HepG2 (cell line): ENCODE measurements around the gene LSM14B. TPM values are rescaled to one million over a fixed set of nuclear protein-coding genes. Genes with fewer than 3 reads are reported as not detected.

ENCODE experiments used
- ATF7-NPFF ChIP-seq: sonication (generic); formaldehyde crosslinking; IDR thresholded peaks from 2 replicates; pipeline ENCODE4 v1.8.1; 2023; ENCODE audit warnings: mild to moderate bottlenecking, low read depth, missing genetic modification reagents, moderate library complexity
- CBX2 ChIP-seq, 2 experiments: fragments of 200-600 bp in 1 of 2; sonication (generic); formaldehyde crosslinking in 1 of 2; IDR thresholded peaks; 2 replicates each; pipeline versions ENCODE4 v1.7.0 to v1.8.1; 2018 to 2022; ENCODE audit warnings: low read depth in 2 of 2, low read length in 1 of 2, mild to moderate bottlenecking in 1 of 2, missing genetic modification reagents in 1 of 2
- CHCHD3 ChIP-seq: sonication (generic); formaldehyde crosslinking; IDR thresholded peaks from 2 replicates; pipeline ENCODE4 v1.8.0; 2022; ENCODE audit warnings: mild to moderate bottlenecking, missing genetic modification reagents, moderate library complexity
- DR1 ChIP-seq: sonication (generic); formaldehyde crosslinking; IDR thresholded peaks from 2 replicates; pipeline ENCODE4 v1.8.0; 2021; ENCODE audit warnings: mild to moderate bottlenecking, missing genetic modification reagents, inconsistent platforms
- HOXD1 ChIP-seq: sonication (generic); formaldehyde crosslinking; IDR thresholded peaks from 2 replicates; pipeline ENCODE4 v1.5.0; 2020; ENCODE audit warnings: missing genetic modification reagents
- MLLT10 ChIP-seq: sonication (generic); formaldehyde crosslinking; IDR thresholded peaks from 2 replicates; pipeline ENCODE4 v1.4.0; 2020; ENCODE audit warnings: missing genetic modification reagents
- SALL1 ChIP-seq: sonication (generic); formaldehyde crosslinking; IDR thresholded peaks from 2 replicates; pipeline ENCODE4 v1.8.0; 2022; ENCODE audit warnings: mild to moderate bottlenecking, missing genetic modification reagents
- SRF ChIP-seq: IDR thresholded peaks from 2 replicates; pipeline ENCODE4 v1.6.1; 2011; ENCODE audit warnings: mild to moderate bottlenecking, low read depth, low read length, moderate library complexity
- TCF7L2 ChIP-seq: IDR thresholded peaks from 2 replicates; pipeline ENCODE4 v1.6.1; 2011; ENCODE audit warnings: mild to moderate bottlenecking, low read depth, low read length, moderate library complexity
- TEAD2 ChIP-seq: sonication (generic); formaldehyde crosslinking; IDR thresholded peaks from 2 replicates; pipeline ENCODE4 v1.9.0; 2021; ENCODE audit warnings: missing genetic modification reagents
- ZC3H13 ChIP-seq: sonication (generic); formaldehyde crosslinking; IDR thresholded peaks from 2 replicates; pipeline ENCODE4 v1.8.1; 2023; ENCODE audit warnings: mild to moderate bottlenecking, missing genetic modification reagents, moderate library complexity
- ZNF224 ChIP-seq: sonication (generic); formaldehyde crosslinking; IDR thresholded peaks from 2 replicates; pipeline ENCODE4 v1.5.0; 2020; ENCODE audit warnings: mild to moderate bottlenecking, missing genetic modification reagents
- ZNF253 ChIP-seq: sonication (generic); formaldehyde crosslinking; IDR thresholded peaks from 2 replicates; pipeline ENCODE4 v1.8.0; 2022; ENCODE audit warnings: mild to moderate bottlenecking, missing genetic modification reagents, borderline replicate concordance
- ZNF501 ChIP-seq: sonication (generic); formaldehyde crosslinking; IDR thresholded peaks from 2 replicates; pipeline ENCODE4 v1.5.1; 2020; ENCODE audit warnings: mild to moderate bottlenecking, moderate library complexity, missing genetic modification reagents
- polyA plus RNA-seq, 8 experiments: library from polyadenylated mRNA; depleted of rRNA in 3 of 8; stranded (reverse) in 7 of 8; unstranded in 1 of 8; fragments of >200 nt; fragmentation: Illumina TruSeq in 4 of 8; extraction: Trizol in 4 of 8; gene quantifications; 2 replicates each; pipeline versions ENCODE4 v1.2.1 to v1.2.3, GENCODE V29; 2011 to 2016; ENCODE audit warnings: low read depth in 4 of 8, missing spikeins in 1 of 8, mixed read lengths in 1 of 8; ENCODE audit not compliant: insufficient read depth in 1 of 8
- total RNA-seq, 5 experiments: library from RNA; depleted of rRNA; stranded (reverse); fragments of >200 nt; fragmentation: Illumina TruSeq; extraction: Trizol; gene quantifications; 2 replicates each; pipeline ENCODE4 v1.2.3, GENCODE V29; 2016; ENCODE audit warnings: low read depth in 1 of 5
- TF ChIP-seq, protein P1 (sequence below), 2 experiments: fragments of 450-650 bp in 1 of 2; sonication (generic) in 1 of 2; formaldehyde crosslinking in 1 of 2; IDR thresholded peaks; 2 replicates each; pipeline versions ENCODE4 v1.6.1 to v1.8.0; 2016 to 2022; ENCODE audit warnings: antibody characterized with exemption in 1 of 2, mild to moderate bottlenecking in 1 of 2, missing genetic modification reagents in 1 of 2
- TF ChIP-seq, protein P2 (sequence below): IDR thresholded peaks from 2 replicates; pipeline ENCODE4 v1.6.1; 2018; ENCODE audit warnings: missing genetic modification reagents
- TF ChIP-seq, protein P3 (sequence below): sonication (generic); formaldehyde crosslinking; IDR thresholded peaks from 2 replicates; pipeline ENCODE4 v1.5.0; 2020; ENCODE audit warnings: mild to moderate bottlenecking, missing genetic modification reagents, moderate library complexity

The LSM14B gene
- total and polyA plus RNA-seq, 2 of the 13 experiments (the other 11 are each of a cell fraction or from before 2014, with no cell fraction given): 43.3 to 79.2 TPM

DNA sequence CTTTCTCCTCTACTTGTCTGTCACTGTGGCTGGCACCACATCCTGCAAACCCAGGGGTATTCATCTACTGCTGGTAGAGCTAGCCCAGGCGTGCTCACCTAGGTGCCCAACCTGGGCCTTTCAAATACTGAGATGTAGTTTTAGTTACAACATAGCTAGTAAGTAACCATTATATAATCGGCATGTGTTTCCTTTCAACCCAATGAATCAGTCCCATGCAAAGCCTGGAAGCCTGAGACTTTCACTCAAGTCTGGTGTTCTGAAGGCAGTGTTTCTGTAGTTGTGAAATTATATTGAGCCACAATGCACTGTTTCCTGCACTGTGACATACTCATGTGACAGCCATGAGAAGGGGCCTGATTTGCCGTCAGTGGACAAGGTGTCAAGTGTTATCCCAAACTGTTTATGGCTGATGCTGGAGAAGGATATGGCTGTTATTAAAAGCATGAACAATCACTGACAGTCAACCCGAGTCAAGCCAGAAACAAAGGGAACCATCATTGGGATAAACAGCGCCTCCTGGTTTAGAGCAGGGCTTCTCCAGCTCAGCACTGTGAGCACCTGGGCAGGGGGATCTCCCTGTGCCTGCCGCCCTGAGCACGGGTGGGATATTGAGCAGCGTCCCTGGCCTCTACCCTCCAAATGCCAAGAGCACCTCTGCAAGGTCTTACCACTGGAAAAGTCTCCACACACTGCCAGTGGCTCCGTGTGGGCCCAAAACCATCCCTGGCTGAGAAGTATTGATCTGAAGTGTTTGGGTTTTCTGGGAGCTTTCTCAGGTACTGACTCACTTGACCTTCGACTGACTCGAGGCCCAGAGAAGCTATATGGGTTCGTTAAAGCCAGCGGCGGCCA is 19.3 kb downstream of the LSM14B start (continued):
- TF ChIP-seq, protein P1, sequence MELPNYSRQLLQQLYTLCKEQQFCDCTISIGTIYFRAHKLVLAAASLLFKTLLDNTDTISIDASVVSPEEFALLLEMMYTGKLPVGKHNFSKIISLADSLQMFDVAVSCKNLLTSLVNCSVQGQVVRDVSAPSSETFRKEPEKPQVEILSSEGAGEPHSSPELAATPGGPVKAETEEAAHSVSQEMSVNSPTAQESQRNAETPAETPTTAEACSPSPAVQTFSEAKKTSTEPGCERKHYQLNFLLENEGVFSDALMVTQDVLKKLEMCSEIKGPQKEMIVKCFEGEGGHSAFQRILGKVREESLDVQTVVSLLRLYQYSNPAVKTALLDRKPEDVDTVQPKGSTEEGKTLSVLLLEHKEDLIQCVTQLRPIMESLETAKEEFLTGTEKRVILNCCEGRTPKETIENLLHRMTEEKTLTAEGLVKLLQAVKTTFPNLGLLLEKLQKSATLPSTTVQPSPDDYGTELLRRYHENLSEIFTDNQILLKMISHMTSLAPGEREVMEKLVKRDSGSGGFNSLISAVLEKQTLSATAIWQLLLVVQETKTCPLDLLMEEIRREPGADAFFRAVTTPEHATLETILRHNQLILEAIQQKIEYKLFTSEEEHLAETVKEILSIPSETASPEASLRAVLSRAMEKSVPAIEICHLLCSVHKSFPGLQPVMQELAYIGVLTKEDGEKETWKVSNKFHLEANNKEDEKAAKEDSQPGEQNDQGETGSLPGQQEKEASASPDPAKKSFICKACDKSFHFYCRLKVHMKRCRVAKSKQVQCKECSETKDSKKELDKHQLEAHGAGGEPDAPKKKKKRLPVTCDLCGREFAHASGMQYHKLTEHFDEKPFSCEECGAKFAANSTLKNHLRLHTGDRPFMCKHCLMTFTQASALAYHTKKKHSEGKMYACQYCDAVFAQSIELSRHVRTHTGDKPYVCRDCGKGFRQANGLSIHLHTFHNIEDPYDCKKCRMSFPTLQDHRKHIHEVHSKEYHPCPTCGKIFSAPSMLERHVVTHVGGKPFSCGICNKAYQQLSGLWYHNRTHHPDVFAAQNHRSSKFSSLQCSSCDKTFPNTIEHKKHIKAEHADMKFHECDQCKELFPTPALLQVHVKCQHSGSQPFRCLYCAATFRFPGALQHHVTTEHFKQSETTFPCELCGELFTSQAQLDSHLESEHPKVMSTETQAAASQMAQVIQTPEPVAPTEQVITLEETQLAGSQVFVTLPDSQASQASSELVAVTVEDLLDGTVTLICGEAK (IDR thresholded peaks at IDR 0.05): no peak
- TF ChIP-seq, protein P1 (CRISPR knock-in tag; IDR thresholded peaks at IDR 0.05): no peak
- TF ChIP-seq ZNF501: peak; percentile 15
- TF ChIP-seq, protein P2, sequence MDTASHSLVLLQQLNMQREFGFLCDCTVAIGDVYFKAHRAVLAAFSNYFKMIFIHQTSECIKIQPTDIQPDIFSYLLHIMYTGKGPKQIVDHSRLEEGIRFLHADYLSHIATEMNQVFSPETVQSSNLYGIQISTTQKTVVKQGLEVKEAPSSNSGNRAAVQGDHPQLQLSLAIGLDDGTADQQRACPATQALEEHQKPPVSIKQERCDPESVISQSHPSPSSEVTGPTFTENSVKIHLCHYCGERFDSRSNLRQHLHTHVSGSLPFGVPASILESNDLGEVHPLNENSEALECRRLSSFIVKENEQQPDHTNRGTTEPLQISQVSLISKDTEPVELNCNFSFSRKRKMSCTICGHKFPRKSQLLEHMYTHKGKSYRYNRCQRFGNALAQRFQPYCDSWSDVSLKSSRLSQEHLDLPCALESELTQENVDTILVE (CRISPR knock-in tag): no peak; the same call in 1 of the 2 replicates
- TF ChIP-seq CHCHD3 (CRISPR knock-in tag): no peak
- TF ChIP-seq TEAD2 (CRISPR knock-in tag): no peak
- TF ChIP-seq HOXD1 (CRISPR knock-in tag): 0 out of 2 replicates have a peak, but pooled peaks have one; percentile 22
- no peak for TF ChIP-seq CBX2 (IDR thresholded peaks at IDR 0.05; ENCODE audit: low read depth, low read length)
- TF ChIP-seq CBX2 (CRISPR knock-in tag; IDR thresholded peaks at IDR 0.05; ENCODE audit: low read depth): no peak
- no peak for TF ChIP-seq ZNF224 (CRISPR knock-in tag)
- TF ChIP-seq, protein P3, sequence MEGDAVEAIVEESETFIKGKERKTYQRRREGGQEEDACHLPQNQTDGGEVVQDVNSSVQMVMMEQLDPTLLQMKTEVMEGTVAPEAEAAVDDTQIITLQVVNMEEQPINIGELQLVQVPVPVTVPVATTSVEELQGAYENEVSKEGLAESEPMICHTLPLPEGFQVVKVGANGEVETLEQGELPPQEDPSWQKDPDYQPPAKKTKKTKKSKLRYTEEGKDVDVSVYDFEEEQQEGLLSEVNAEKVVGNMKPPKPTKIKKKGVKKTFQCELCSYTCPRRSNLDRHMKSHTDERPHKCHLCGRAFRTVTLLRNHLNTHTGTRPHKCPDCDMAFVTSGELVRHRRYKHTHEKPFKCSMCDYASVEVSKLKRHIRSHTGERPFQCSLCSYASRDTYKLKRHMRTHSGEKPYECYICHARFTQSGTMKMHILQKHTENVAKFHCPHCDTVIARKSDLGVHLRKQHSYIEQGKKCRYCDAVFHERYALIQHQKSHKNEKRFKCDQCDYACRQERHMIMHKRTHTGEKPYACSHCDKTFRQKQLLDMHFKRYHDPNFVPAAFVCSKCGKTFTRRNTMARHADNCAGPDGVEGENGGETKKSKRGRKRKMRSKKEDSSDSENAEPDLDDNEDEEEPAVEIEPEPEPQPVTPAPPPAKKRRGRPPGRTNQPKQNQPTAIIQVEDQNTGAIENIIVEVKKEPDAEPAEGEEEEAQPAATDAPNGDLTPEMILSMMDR: peak; percentile 75
- TF ChIP-seq DR1 (CRISPR knock-in tag): no peak
- no peak for TF ChIP-seq TCF7L2
- TF ChIP-seq ZC3H13 (CRISPR knock-in tag): no peak; the same call in none of the 2 replicates
- TF ChIP-seq ATF7-NPFF (CRISPR knock-in tag): no peak; the same call in 1 of the 2 replicates
- TF ChIP-seq SRF: no peak
- no peak for TF ChIP-seq ZNF253
- no peak for TF ChIP-seq MLLT10 (CRISPR knock-in tag)
- TF ChIP-seq SALL1 (CRISPR knock-in tag): peak; percentile 38
